Activated naive CD8-positive, alpha-beta T cell treated with anti-CD3 and anti-CD28 coated beads, Interleukin-2, amount 10 ng/mL, durations not matched to agents 7 days and 5 days (primary cell): ENCODE data around the gene AMACR. TPM values are rescaled to one million over a fixed set of nuclear protein-coding genes. Genes with fewer than 3 reads are reported as not detected.
"Not testable (repeated sequence)": the region's sequence is repeated elsewhere in the genome, so short reads cannot be mapped to it uniquely, and the experiment has no call there.

Experiments used
- ATAC-seq: fragments of 150-1000 bp; cut with Tn5 transposase; one replicate; pipeline ENCODE4 v1.10.0; 2021; ENCODE audit warnings: low read depth, moderate library complexity
- POLR2A ChIA-PET: fragments of 350-600 bp; sonication (Branson Sonifier 250); formaldehyde crosslinking; loops from one replicate; lab custom pipeline; 2021; ENCODE audit warnings: antibody characterized with exemption; lab: Charles Lee
- DNase-seq: peaks from one replicate; pipeline ENCODE4 v3.0.0; 2021
- H3K27ac Mint-ChIP-seq: one replicate; pipeline ENCODE4 v1.8.0; 2022; ENCODE audit warnings: mild to moderate bottlenecking, mixed read lengths
- H3K27me3 Mint-ChIP-seq: one replicate; pipeline ENCODE4 v1.8.0; 2022; ENCODE audit warnings: mild to moderate bottlenecking, moderate library complexity, mixed read lengths
- H3K36me3 Mint-ChIP-seq: one replicate; pipeline ENCODE4 v1.8.0; 2021; ENCODE audit warnings: mild to moderate bottlenecking, mixed read lengths
- H3K4me1 Mint-ChIP-seq: one replicate; pipeline ENCODE4 v1.8.0; 2021; ENCODE audit warnings: mixed read lengths
- H3K4me3 Mint-ChIP-seq: one replicate; pipeline ENCODE4 v1.8.0; 2022; ENCODE audit warnings: mild to moderate bottlenecking, moderate library complexity, mixed read lengths
- H3K9me3 Mint-ChIP-seq: one replicate; pipeline ENCODE4 v1.8.0; 2021; ENCODE audit warnings: mixed read lengths
- total RNA-seq, 2 experiments: library from RNA; stranded (reverse); gene quantifications; one replicate each; pipeline ENCODE4 v1.2.3, GENCODE V29; 2021

AMACR gene
- total RNA-seq, 2 experiments from 2014 or later = 5.9 to 6.1 TPM

GRCh38 chr5:34043099-34043876 is 35.4 kb upstream of the AMACR start, which contains the start of gene C1QTNF3:
Gene C1QTNF3, minus strand, starts transcription at chr5:34043213. Its CDS starts 88 bp downstream, at chr5:34043125.
- no peaks in the 10 kb centered on the region for H3K27me3 Mint-ChIP-seq
- ATAC-seq (no peak), DNase-seq (no peak)
- no peak within 1 kb of the TSS for H3K4me3 Mint-ChIP-seq
- H3K9me3 Mint-ChIP-seq = no peaks in the 10 kb centered on the region
- POLR2A ChIA-PET = no interaction called here
- H3K4me1 Mint-ChIP-seq = peaks cover 4% of the 10 kb centered on the region
- peaks cover 1% of the 10 kb centered on the region for H3K36me3 Mint-ChIP-seq
- no peak within 1 kb of the TSS for H3K27ac Mint-ChIP-seq

GRCh38 chr5:34042321-34042720 is 34.5 kb upstream of the AMACR start:
- DNase-seq (no peak), ATAC-seq (no peak)
- Mint-ChIP-seq H3K4me1 (peaks cover 4% of the 10 kb centered on the region), H3K9me3 (no peaks in the 10 kb centered on the region), H3K4me3 (no peak overlapping the region), H3K27ac (no peak overlapping the region), H3K27me3 (no peaks in the 10 kb centered on the region), H3K36me3 (peaks cover 4% of the 10 kb centered on the region)
- POLR2A ChIA-PET = no interaction called here

GRCh38 chr5:34041247-34041972 is 33.6 kb upstream of the AMACR start:
- H3K36me3 Mint-ChIP-seq = peaks cover 4% of the 10 kb centered on the region
- peaks cover 4% of the 10 kb centered on the region for H3K4me1 Mint-ChIP-seq
- H3K4me3 Mint-ChIP-seq = no peak overlapping the region
- DNase-seq = no peak
- no peak for ATAC-seq
- H3K9me3 Mint-ChIP-seq = no peaks in the 10 kb centered on the region
- POLR2A ChIA-PET = no interaction called here
- H3K27ac Mint-ChIP-seq = no peak overlapping the region
- no peaks in the 10 kb centered on the region for H3K27me3 Mint-ChIP-seq

- no peak for DNase-seq
- Mint-ChIP-seq H3K4me3 (no peak overlapping the region), H3K4me1 (peaks cover 2% of the 10 kb centered on the region), H3K36me3 (peaks cover 4% of the 10 kb centered on the region), H3K27ac (no peak overlapping the region), H3K27me3 (no peaks in the 10 kb centered on the region), H3K9me3 (no peaks in the 10 kb centered on the region)
- POLR2A ChIA-PET = no interaction called here
- no peak for ATAC-seq
Measured at GRCh38 chr5:34040472-34040871, 32.6 kb upstream of the AMACR start.

- no peaks in the 10 kb centered on the region for H3K9me3 Mint-ChIP-seq
Measured at GRCh38 chr5:34039398-34040157, 31.7 kb upstream of the AMACR start.

GRCh38 chr5:34038838-34039237 is 31.0 kb upstream of the AMACR start:
- ATAC-seq (no peak), DNase-seq (no peak)
- Mint-ChIP-seq H3K27ac (no peak overlapping the region), H3K36me3 (peaks cover 8% of the 10 kb centered on the region), H3K4me1 (peaks cover 2% of the 10 kb centered on the region), H3K9me3 (no peaks in the 10 kb centered on the region), H3K4me3 (no peak overlapping the region), H3K27me3 (no peaks in the 10 kb centered on the region)
- POLR2A ChIA-PET = no interaction called here

More at GRCh38 chr5:34039398-34040157, 31.7 kb upstream of the AMACR start:
- H3K27me3 Mint-ChIP-seq = no peaks in the 10 kb centered on the region
- POLR2A ChIA-PET = no interaction called here
- peaks cover 6% of the 10 kb centered on the region for H3K36me3 Mint-ChIP-seq
- no peak for DNase-seq
- no peak overlapping the region for H3K27ac Mint-ChIP-seq
- ATAC-seq = no peak
- no peak overlapping the region for H3K4me3 Mint-ChIP-seq
- peaks cover 2% of the 10 kb centered on the region for H3K4me1 Mint-ChIP-seq

GRCh38 chr5:34038390-34038789 is 30.5 kb upstream of the AMACR start:
- DNase-seq (no peak), ATAC-seq (no peak)
- Mint-ChIP-seq H3K4me1 (no peaks in the 10 kb centered on the region), H3K4me3 (no peak overlapping the region), H3K27ac (no peak overlapping the region), H3K9me3 (no peaks in the 10 kb centered on the region), H3K36me3 (peaks cover 8% of the 10 kb centered on the region), H3K27me3 (no peaks in the 10 kb centered on the region)
- POLR2A ChIA-PET = no interaction called here

GRCh38 chr5:34037726-34038125 is 29.9 kb upstream of the AMACR start:
- DNase-seq = no peak
- Mint-ChIP-seq H3K36me3 (peaks cover 6% of the 10 kb centered on the region), H3K27me3 (no peaks in the 10 kb centered on the region), H3K4me1 (no peaks in the 10 kb centered on the region), H3K4me3 (no peak overlapping the region), H3K27ac (no peak overlapping the region), H3K9me3 (no peaks in the 10 kb centered on the region)
- POLR2A ChIA-PET = no interaction called here
- no peak for ATAC-seq

- Mint-ChIP-seq H3K27me3 (no peaks in the 10 kb centered on the region), H3K36me3 (peaks cover 8% of the 10 kb centered on the region), H3K4me3 (no peak overlapping the region), H3K27ac (no peak overlapping the region), H3K9me3 (no peaks in the 10 kb centered on the region), H3K4me1 (no peaks in the 10 kb centered on the region)
- POLR2A ChIA-PET = interaction anchor here (1.1 kb wide), 1 partner anchor 15 kb away, joined by 3 read pairs; no protein-coding TSS in a partner anchor
- ATAC-seq (no peak), DNase-seq (no peak)
Measured at GRCh38 chr5:34035756-34036155, 27.9 kb upstream of the AMACR start.

- POLR2A ChIA-PET = interaction anchor here (1.1 kb wide), 1 partner anchor 14 kb away, joined by 3 read pairs; no protein-coding TSS in a partner anchor
- H3K27me3 Mint-ChIP-seq = no peaks in the 10 kb centered on the region
- no peak overlapping the region for H3K27ac Mint-ChIP-seq
- no peaks in the 10 kb centered on the region for H3K9me3 Mint-ChIP-seq
- no peak overlapping the region for H3K4me3 Mint-ChIP-seq
- H3K36me3 Mint-ChIP-seq = peaks cover 8% of the 10 kb centered on the region
- DNase-seq (no peak), ATAC-seq (no peak)
- H3K4me1 Mint-ChIP-seq = no peaks in the 10 kb centered on the region
Measured at GRCh38 chr5:34034534-34035327, 26.9 kb upstream of the AMACR start.

- DNase-seq (no peak), ATAC-seq (no peak)
- POLR2A ChIA-PET = no interaction called here
- Mint-ChIP-seq H3K27ac (no peak overlapping the region), H3K36me3 (peaks cover 5% of the 10 kb centered on the region), H3K4me1 (no peaks in the 10 kb centered on the region), H3K4me3 (no peak overlapping the region), H3K27me3 (no peaks in the 10 kb centered on the region), H3K9me3 (no peaks in the 10 kb centered on the region)
Measured at GRCh38 chr5:34031966-34032365, 24.1 kb upstream of the AMACR start.

- Mint-ChIP-seq H3K27me3 (no peaks in the 10 kb centered on the region), H3K27ac (no peak overlapping the region), H3K4me1 (no peaks in the 10 kb centered on the region), H3K9me3 (no peaks in the 10 kb centered on the region), H3K4me3 (no peak overlapping the region), H3K36me3 (peaks cover 5% of the 10 kb centered on the region)
- no peak for DNase-seq
- ATAC-seq = no peak
- POLR2A ChIA-PET = no interaction called here
Measured at GRCh38 chr5:34031117-34031516, 23.3 kb upstream of the AMACR start.

- DNase-seq, H3K4me3 Mint-ChIP-seq, H3K27me3 Mint-ChIP-seq, H3K36me3 Mint-ChIP-seq, H3K27ac Mint-ChIP-seq, POLR2A ChIA-PET, ATAC-seq, H3K9me3 Mint-ChIP-seq, H3K4me1 Mint-ChIP-seq: not testable (repeated sequence)
Measured at GRCh38 chr5:34030585-34030984, 22.7 kb upstream of the AMACR start.
